IMR-90 (cell line): ENCODE data around the gene ALK. TPM values are rescaled to one million over a fixed set of nuclear protein-coding genes. Genes with fewer than 3 reads are reported as not detected.

Source experiments
- ATAC-seq: fragments of 200-7000 bp; cut with Tn5 transposase; 2 replicates; pipeline ENCODE4 v1.9.1; 2020; ENCODE audit warnings: low read depth, mild to moderate bottlenecking, moderate library complexity
- BruUV-seq: library from RNA; stranded (reverse); fragments of 400-500 nt; replicated peaks from 2 replicates; lab custom pipeline; 2021; lab: Mats Ljungman, UMichigan
- CTCF ChIA-PET: fragments of 300-600 bp; formaldehyde crosslinking; extraction: SDS; loops from one replicate; lab custom pipeline; 2021; ENCODE audit warnings: antibody characterized with exemption; lab: Yijun Ruan, JAX
- POLR2A ChIA-PET: fragments of 300-600 bp; sonication (Branson Sonifier 250); formaldehyde crosslinking; loops from one replicate; lab custom pipeline; 2022; ENCODE audit warnings: antibody characterized with exemption; ENCODE audit not compliant: unreplicated experiment; lab: Charles Lee
- DNase-seq: peaks from one replicate; pipeline ENCODE4 v3.0.0; 2013
- H2AFZ ChIP-seq: replicated peaks from 2 replicates; pipeline ENCODE3; 2013; ENCODE audit warnings: low read length, mild to moderate bottlenecking; ENCODE audit not compliant: poor library complexity
- H2AK5ac ChIP-seq: 2 replicates; pipeline ENCODE4 v1.6.1; 2013; ENCODE audit warnings: low read depth, low read length, inconsistent platforms
- H2AK9ac ChIP-seq: replicated peaks from 2 replicates; pipeline ENCODE3; 2013; ENCODE audit warnings: mild to moderate bottlenecking, low read depth, low read length, moderate library complexity; ENCODE audit not compliant: poor library complexity
- H2BK120ac ChIP-seq: 2 replicates; pipeline ENCODE4 v1.6.1; 2013; ENCODE audit warnings: low read depth, low read length, inconsistent platforms
- H2BK15ac ChIP-seq: 3 replicates; pipeline ENCODE4 v1.6.1; 2013; ENCODE audit warnings: low read depth, low read length, inconsistent platforms
- H2BK20ac ChIP-seq: 2 replicates; pipeline ENCODE4 v1.6.1; 2013; ENCODE audit warnings: low read depth, mild to moderate bottlenecking, inconsistent platforms, low read length, moderate library complexity
- H2BK5ac ChIP-seq: 2 replicates; pipeline ENCODE4 v1.6.1; 2013; ENCODE audit warnings: mild to moderate bottlenecking, low read depth, low read length, inconsistent platforms; ENCODE audit not compliant: poor library complexity, severe bottlenecking
- H3K14ac ChIP-seq: replicated peaks from 2 replicates; pipeline ENCODE4 v1.6.1; 2013; ENCODE audit warnings: low read depth, low read length, inconsistent platforms
- H3K18ac ChIP-seq: 2 replicates; pipeline ENCODE4 v1.6.1; 2013; ENCODE audit warnings: low read depth, low read length, control low read depth
- H3K23ac ChIP-seq: 2 replicates; pipeline ENCODE4 v1.6.1; 2013; ENCODE audit warnings: low read depth, low read length, inconsistent platforms
- H3K27ac ChIP-seq: 2 replicates; pipeline ENCODE4 v1.5.1; 2013; ENCODE audit warnings: mild to moderate bottlenecking, control low read depth, low read length; ENCODE audit not compliant: insufficient read depth
- H3K27me3 ChIP-seq: 2 replicates; pipeline ENCODE4 v1.6.1; 2013; ENCODE audit warnings: low read length; ENCODE audit not compliant: control insufficient read depth, insufficient read depth
- H3K36me3 ChIP-seq: 2 replicates; pipeline ENCODE4 v1.6.1; 2013; ENCODE audit warnings: low read length, mixed read lengths; ENCODE audit not compliant: control insufficient read depth, insufficient read depth
- H3K4ac ChIP-seq: 2 replicates; pipeline ENCODE4 v1.6.1; 2013; ENCODE audit warnings: low read depth, low read length, inconsistent platforms
- H3K4me1 ChIP-seq: 2 replicates; pipeline ENCODE4 v1.6.1; 2013; ENCODE audit warnings: low read length, mixed read lengths; ENCODE audit not compliant: control insufficient read depth, insufficient read depth
- H3K4me2 ChIP-seq: 2 replicates; pipeline ENCODE4 v1.6.1; 2013; ENCODE audit warnings: low read depth, mild to moderate bottlenecking, control low read depth, low read length, moderate library complexity
- H3K4me3 ChIP-seq: 2 replicates; pipeline ENCODE4 v1.5.1; 2013; ENCODE audit warnings: low read depth, mild to moderate bottlenecking, control low read depth, low read length, moderate library complexity; ENCODE audit not compliant: insufficient read depth
- H3K56ac ChIP-seq: 2 replicates; pipeline ENCODE4 v1.6.1; 2013; ENCODE audit warnings: low read length, inconsistent platforms; ENCODE audit not compliant: insufficient read depth; ENCODE audit errors: extremely low read depth
- H3K79me1 ChIP-seq, 2 experiments: 2 replicates each; pipeline ENCODE4 v1.6.1; 2013; ENCODE audit warnings: low read length in 2 of 2, inconsistent platforms in 1 of 2, low read depth in 1 of 2
- H3K9ac ChIP-seq: 2 replicates; pipeline ENCODE4 v1.6.1; 2013; ENCODE audit warnings: low read depth, low read length, control low read depth
- H3K9me1 ChIP-seq: 2 replicates; pipeline ENCODE4 v1.6.1; 2013; ENCODE audit warnings: low read length, inconsistent platforms; ENCODE audit not compliant: insufficient read depth
- H3K9me3 ChIP-seq: 2 replicates; pipeline ENCODE4 v1.6.1; 2013; ENCODE audit warnings: low read length; ENCODE audit not compliant: control insufficient read depth, insufficient read depth
- H4K20me1 ChIP-seq: 2 replicates; pipeline ENCODE4 v1.6.1; 2013; ENCODE audit warnings: low read length, inconsistent platforms; ENCODE audit not compliant: insufficient read depth
- H4K5ac ChIP-seq: 2 replicates; pipeline ENCODE4 v1.6.1; 2013; ENCODE audit warnings: mild to moderate bottlenecking, low read depth, low read length, control low read depth
- H4K8ac ChIP-seq, 2 experiments: 2 replicates each; pipeline ENCODE4 v1.6.1; 2013; ENCODE audit warnings: low read depth in 2 of 2, low read length in 2 of 2, control low read depth in 1 of 2, inconsistent platforms in 1 of 2
- H4K91ac ChIP-seq: 2 replicates; pipeline ENCODE4 v1.6.1; 2013; ENCODE audit warnings: low read depth, low read length, inconsistent platforms; ENCODE audit not compliant: insufficient read depth
- BHLHE40 ChIP-seq: fragments of 150-350 bp; IDR thresholded peaks from 2 replicates; pipeline ENCODE4 v1.6.1; 2016; ENCODE audit warnings: mild to moderate bottlenecking, low read depth, low read length
- CEBPB ChIP-seq: IDR thresholded peaks from 2 replicates; pipeline ENCODE4 v1.6.1; 2012; ENCODE audit warnings: low read depth, low read length, improper control_type of control experiment
- MXI1 ChIP-seq: IDR thresholded peaks from 2 replicates; pipeline ENCODE4 v1.6.1; 2012; ENCODE audit warnings: low read depth, mild to moderate bottlenecking, low read length, moderate library complexity, borderline replicate concordance
- NFE2L2 ChIP-seq: fragments of 150-350 bp; IDR thresholded peaks from 2 replicates; pipeline ENCODE4 v1.6.1; 2016; ENCODE audit warnings: low read depth, mild to moderate bottlenecking, low read length
- RAD21 ChIP-seq: IDR thresholded peaks from 2 replicates; pipeline ENCODE4 v1.6.1; 2012; ENCODE audit warnings: low read length, improper control_type of control experiment
- RCOR1 ChIP-seq: IDR thresholded peaks from 2 replicates; pipeline ENCODE4 v1.6.1; 2012; ENCODE audit warnings: mild to moderate bottlenecking, low read length, improper control_type of control experiment; ENCODE audit not compliant: insufficient replicate concordance
- SMC3 ChIP-seq: fragments of 150-350 bp; IDR thresholded peaks from 2 replicates; pipeline ENCODE4 v1.6.1; 2016; ENCODE audit warnings: low read depth, mild to moderate bottlenecking, antibody characterized with exemption, low read length, moderate library complexity
- WGBS, 2 experiments: methylation state at CpG; one replicate each; pipeline versions ENCODE4 v1.1.5 to v1.1.7; 2013; ENCODE audit warnings: missing lambda C conversion rate in 2 of 2; ENCODE audit not compliant: insufficient read length in 1 of 2; ENCODE audit errors: extremely low coverage in 2 of 2; 5-methylcytosine and 5-hydroxymethylcytosine counted together
- dilution Hi-C: fragments of 300-500 bp; cut with HindIII; formaldehyde crosslinking; loops from one replicate; pipeline ENCODE4 v1.14.3; 2018; ENCODE audit warnings: low sequenced_read_pairs; ENCODE audit not compliant: unreplicated experiment
- in situ Hi-C: fragments of 300-500 bp; cut with MboI; formaldehyde crosslinking; loops from 3 replicates; pipeline ENCODE4 v1.14.3; 2019; ENCODE audit warnings: low sequenced_read_pairs, inconsistent platforms, mixed read lengths
- intact Hi-C: fragments of 100-400 bp; cut with micrococcal nuclease; formaldehyde crosslinking; loops from 2 replicates; pipeline ENCODE4 v1.10.0; 2022
- polyA plus RNA-seq, 3 experiments: library from polyadenylated mRNA; depleted of rRNA; stranded (reverse); fragments of >200 nt; gene quantifications; 2 replicates each; pipeline ENCODE4 v1.2.3, GENCODE V29; 2012; ENCODE audit warnings: low replicate concordance in 1 of 3
- total RNA-seq: library from RNA; depleted of rRNA; stranded (reverse); fragments of >200 nt; gene quantifications from 2 replicates; pipeline ENCODE4 v1.2.3, GENCODE V29; 2012
- TF ChIP-seq, protein P1 (sequence below): fragments of 150-350 bp; IDR thresholded peaks from 2 replicates; pipeline ENCODE4 v1.6.1; 2016; ENCODE audit warnings: low read depth, mild to moderate bottlenecking, low read length, moderate library complexity, borderline replicate concordance
- TF ChIP-seq, protein P2 (sequence below): conservative IDR thresholded peaks from 2 replicates; pipeline ENCODE4 v1.5.1; 2012; ENCODE audit warnings: mild to moderate bottlenecking, low read depth, low read length, improper control_type of control experiment

Gene ALK
- total and polyA plus RNA-seq, 2 of the 4 experiments (the other 2 are of a cell fraction), result not detected

DNA sequence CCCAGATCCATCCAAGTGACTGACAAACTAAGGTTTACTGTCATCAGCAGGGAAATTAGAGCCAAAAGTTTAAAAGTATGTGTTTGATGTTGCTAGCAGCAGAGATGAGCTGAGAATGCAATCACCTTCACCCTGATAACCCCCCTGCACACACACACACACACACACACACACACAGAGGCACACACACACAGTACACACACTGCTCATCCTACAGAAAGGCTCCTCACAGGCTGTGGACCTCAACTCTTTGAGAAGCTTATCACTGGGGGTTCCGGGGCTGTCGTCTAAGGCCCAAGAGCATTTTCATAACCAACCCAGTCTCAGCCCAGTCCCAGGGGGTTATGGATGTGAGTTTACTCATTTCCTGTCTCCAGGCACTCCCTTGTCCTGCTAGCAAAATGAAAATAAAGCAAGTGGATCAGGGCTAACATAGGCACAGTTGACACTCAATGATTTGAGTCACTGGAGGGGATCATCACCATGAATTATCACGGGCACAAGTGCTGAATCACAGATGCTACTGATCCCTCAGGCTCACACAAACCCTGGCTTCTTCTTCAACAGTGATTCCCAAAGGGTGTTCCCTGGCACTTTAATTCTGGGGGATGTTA is 76.6 kb downstream of the ALK start:
- dilution Hi-C loops, result loop anchor here (25.0 kb wide), 1 partner anchor 883 kb away; no protein-coding TSS in a partner anchor

More for the DNA sequence above, 76.6 kb downstream of the ALK start:
- no TSS peak for BruUV-seq
- Histone ChIP-seq H3K4me3 (no peak overlapping the region), H4K20me1 (no peaks in the 10 kb centered on the region), H3K18ac (no peak overlapping the region), H4K91ac (no peak overlapping the region), H2BK5ac (no peak overlapping the region), H3K36me3 (no peaks in the 10 kb centered on the region), H2BK20ac (no peak overlapping the region), H3K79me1 (no peaks in the 10 kb centered on the region), H2AK5ac (no peak overlapping the region), H2BK15ac (no peak overlapping the region), H2AFZ (no peak overlapping the region), H3K27me3 (peaks cover 5% of the 10 kb centered on the region), H3K9me3 (no peaks in the 10 kb centered on the region), H3K23ac (no peak overlapping the region), H3K9me1 (no peaks in the 10 kb centered on the region), H3K4me1 (no peaks in the 10 kb centered on the region), H4K8ac (no peak overlapping the region), H4K5ac (no peak overlapping the region), H2BK120ac (no peak overlapping the region), H3K56ac (no peak overlapping the region), H3K14ac (no peak overlapping the region), H3K4me2 (no peak overlapping the region), H3K27ac (no peak overlapping the region), H3K9ac (no peak overlapping the region), H2AK9ac (no peak overlapping the region), H3K4ac (no peak overlapping the region)
- ChIA-PET POLR2A (no interaction called here), CTCF (no interaction called here)
- intact Hi-C loops (no loop called here), in situ Hi-C loops (loop anchor here (10.0 to 25.0 kb wide), 2 partner anchors 533 to 880 kb away; no protein-coding TSS in a partner anchor)
- DNase-seq (no peak), ATAC-seq (no peak)
- TF ChIP-seq, protein P1, sequence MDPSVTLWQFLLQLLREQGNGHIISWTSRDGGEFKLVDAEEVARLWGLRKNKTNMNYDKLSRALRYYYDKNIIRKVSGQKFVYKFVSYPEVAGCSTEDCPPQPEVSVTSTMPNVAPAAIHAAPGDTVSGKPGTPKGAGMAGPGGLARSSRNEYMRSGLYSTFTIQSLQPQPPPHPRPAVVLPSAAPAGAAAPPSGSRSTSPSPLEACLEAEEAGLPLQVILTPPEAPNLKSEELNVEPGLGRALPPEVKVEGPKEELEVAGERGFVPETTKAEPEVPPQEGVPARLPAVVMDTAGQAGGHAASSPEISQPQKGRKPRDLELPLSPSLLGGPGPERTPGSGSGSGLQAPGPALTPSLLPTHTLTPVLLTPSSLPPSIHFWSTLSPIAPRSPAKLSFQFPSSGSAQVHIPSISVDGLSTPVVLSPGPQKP, result no peak
- TF ChIP-seq NFE2L2 (no peak), RCOR1 (no peak), CEBPB (no peak), MXI1 (no peak), BHLHE40 (no peak), SMC3 (no peak), RAD21 (no peak)
- TF ChIP-seq, protein P2, sequence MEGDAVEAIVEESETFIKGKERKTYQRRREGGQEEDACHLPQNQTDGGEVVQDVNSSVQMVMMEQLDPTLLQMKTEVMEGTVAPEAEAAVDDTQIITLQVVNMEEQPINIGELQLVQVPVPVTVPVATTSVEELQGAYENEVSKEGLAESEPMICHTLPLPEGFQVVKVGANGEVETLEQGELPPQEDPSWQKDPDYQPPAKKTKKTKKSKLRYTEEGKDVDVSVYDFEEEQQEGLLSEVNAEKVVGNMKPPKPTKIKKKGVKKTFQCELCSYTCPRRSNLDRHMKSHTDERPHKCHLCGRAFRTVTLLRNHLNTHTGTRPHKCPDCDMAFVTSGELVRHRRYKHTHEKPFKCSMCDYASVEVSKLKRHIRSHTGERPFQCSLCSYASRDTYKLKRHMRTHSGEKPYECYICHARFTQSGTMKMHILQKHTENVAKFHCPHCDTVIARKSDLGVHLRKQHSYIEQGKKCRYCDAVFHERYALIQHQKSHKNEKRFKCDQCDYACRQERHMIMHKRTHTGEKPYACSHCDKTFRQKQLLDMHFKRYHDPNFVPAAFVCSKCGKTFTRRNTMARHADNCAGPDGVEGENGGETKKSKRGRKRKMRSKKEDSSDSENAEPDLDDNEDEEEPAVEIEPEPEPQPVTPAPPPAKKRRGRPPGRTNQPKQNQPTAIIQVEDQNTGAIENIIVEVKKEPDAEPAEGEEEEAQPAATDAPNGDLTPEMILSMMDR, result no peak
- no CpG with 5 or more reads among the region's 3 CpGs for WGBS, 2 experiments
